DMS79 (cell line): ENCODE measurements around the gene ZFP57.

Experiments used
- DNase-seq: peaks from one replicate; lab custom pipeline; 2025; lab: John Stamatoyannopoulos, UW

Gene ZFP57

DNA sequence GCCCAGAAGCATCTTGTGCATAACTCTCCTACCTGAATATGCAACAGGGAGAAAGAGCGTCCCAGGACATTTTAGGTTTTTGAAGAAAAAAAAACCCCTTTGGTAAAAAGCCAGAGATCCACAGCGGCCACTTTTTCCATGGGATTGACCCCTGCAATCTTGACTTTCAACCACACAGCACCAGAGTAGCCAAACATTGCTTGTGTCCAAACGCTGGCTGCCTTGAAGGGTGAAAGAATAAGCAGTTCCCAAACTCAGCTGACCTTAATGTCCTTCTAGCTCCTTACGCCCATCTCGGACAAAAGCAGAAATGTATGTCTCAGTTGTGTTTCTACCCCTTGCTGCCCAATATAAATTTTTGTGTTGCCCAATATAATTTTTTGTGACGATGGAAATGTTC is 25.3 kb downstream of the ZFP57 start:
- no peak for DNase-seq

DNA sequence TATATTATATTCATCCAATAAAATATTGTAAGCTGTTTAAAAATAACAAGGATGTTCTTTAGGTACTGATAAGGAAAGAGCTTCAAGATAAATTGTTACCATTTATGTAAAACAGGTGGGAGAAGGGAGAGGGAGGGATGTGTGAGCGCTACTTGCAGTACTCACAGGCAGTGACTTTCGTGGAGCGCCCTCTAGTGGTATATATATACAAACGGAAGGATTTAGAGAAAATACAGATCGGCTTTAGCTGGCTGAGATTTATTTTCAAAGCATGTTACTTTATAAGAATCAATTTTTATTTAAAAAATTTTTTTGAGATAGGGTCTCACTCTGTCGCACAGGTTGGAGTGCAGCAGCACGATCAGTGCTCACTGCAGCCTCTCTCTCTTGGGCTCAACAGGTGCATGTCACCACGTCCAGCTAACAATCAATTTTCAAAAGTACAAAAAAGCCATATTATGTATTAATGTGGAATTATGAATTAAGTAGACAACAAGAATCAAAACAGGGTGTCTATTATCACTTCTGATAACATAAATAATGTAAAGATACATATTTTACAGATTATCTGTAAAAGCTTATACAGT is 27.4 kb downstream of the ZFP57 start:
- DNase-seq: peak; percentile 5

DNA sequence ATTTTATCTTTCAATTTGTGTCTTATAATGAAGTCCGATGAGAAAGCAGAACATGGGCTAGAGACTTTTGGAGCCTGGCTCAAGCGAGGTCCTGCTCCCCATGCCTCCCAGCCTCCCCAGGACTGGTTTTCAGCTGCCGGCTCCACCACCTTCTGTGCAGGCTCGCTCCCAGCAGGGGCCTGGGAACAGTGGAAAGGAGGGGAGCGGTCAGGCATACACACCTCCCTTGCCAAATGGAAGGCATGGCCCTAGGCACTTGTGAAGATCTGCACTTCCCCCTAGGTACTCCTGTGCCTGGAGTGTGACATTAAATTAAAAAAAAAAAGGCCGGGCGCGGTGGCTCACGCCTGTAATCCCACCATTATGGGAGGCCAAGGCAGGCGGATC is 28.8 kb downstream of the ZFP57 start:
- no peak for DNase-seq

DNA sequence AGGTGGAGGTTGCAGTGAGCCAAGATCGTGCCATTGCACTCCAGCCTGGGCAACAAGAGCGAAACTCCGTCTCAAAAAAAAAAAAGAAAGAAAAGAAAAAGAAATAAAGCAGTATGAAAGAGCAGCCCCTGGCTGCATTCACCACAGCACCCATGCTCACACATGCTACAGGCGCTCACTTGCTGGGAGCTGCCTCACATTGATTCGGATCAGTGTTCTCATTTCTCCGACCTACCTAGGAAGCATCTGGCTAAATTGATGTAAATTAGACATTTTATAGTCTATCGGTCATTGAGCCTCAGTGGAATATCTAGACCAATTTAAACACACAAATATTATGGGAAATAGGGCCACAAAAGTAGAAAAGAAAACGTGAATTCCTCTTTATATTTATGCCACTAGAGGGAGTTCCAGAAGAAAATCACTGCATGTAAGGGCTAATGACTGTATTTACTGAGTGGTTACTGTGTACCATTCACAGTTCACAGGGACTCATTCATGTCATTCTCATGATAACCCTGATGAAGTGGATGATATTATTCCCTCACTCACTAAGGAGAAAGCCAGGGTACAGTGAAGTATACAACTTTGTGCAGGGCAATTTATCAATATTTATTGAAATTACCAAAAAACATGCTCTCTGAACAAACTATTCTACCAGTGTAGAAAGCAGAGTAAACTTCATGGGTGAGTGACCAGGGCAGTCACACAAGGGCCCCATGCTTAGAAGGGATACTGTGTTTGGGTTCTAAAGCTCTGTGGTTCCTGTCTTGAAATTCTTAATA is 29.3 kb downstream of the ZFP57 start:
- no peak for DNase-seq

DNA sequence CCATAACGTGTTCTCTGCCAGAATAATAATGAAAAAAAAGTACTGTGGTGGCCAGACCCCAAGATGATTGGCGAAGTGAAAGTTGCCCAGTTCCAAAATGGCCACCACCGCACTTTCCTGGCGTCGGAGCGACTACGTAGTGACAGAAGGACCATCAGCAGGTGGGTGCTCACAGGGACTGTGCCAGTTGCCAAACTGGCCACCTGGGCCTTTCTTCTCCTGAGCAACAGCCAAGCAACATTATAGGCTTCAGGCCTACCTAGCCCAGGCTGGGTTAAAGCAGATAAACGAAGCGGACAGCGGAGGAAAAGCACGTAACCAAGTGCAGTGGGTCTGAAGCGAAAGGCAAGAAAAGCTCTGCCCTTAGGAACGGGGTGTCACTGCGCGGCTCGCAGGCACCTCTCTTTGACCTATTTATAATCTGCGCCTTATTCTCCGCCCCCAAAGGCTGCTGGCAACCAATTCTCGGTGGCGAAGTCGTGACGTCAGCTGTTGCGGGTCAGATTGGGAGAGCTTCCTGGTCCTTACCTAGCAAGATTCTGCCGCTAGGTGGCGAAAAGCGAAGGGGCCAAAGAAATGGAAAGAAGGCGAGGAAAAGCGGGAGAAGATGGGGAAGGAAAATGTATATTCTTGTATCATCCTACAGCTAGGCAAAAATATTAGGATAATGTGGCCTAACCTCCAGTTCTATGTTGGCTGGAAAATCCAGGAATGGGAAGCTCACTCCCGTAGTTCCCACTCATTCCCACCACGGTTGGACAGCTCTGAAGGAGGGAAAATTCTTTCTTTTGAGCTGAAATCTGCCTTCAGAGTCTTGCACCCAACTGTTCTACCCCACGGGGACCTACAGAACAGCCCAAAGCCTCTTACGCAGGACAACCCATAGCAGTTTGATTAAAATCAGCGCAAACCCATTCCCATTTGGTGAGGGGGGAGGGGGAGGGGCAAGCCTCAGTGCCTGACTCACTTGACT is 31.0 kb downstream of the ZFP57 start:
- DNase-seq: peak; percentile 92

DNA sequence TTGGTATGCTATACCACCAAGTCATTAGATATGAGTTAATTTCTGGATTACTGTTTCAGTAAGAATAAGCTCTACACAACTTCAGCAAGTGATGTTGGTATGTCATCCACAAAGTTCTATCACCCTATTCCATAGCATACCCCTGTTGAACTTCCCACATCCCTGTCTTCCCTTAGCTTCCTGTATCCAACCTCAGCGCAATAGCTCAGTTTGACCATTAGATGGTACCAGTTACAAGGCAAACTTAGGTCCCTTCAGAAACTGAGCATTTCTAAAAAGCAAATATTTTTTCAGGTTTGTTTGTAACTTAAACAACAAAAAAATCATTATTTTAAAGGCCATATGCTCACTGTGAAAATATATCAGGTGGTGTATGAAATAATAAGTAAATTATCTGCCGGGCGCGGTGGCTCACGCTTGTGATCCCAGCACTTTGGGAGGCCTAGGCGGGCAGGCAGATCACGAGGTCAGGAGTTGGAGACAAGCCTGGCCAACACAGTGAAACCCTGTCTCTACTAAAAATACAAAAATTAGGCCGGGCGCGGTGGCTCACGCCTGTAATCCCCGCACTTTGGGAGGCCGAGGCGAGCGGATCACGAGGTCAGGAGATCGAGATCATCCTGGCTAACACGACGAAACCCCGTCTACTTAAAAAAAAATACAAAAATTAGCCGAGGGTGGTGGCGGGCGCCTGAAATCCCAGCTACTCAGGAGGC is 32.9 kb downstream of the ZFP57 start:
- DNase-seq: no peak

DNA sequence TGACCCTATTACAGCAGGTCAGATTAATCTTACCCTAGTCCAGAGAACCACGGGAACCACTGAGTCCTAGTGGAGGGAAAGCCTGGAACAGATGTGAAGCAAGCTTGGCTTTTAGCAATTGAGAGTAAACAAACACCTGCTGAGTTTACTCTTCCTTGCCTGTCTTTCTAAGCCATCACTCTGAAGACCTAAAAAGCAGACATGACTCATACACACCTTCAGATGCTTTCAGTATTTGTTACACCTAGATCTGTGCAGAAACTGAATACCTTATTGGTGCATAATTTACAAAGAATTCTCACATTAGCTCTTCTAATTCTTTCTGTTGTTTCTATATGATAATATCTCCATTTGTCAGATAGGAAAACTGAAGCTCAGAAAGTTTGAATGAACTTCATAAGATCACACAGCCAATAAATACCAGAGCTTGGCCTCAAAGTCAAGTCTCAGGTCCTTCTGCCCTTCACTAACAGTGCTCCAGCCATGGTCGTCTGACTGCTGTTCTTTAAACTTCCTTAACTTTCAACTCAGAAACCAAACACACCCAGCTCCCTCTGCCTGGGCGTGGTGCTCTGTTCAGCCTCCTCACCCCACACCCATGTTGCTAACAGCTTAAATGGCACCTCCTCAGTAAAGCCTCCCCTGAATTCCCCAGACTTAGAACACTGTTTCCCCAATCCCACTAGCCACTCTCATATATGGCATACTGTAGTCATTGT is 39.4 kb downstream of the ZFP57 start:
- no peak for DNase-seq

DNA sequence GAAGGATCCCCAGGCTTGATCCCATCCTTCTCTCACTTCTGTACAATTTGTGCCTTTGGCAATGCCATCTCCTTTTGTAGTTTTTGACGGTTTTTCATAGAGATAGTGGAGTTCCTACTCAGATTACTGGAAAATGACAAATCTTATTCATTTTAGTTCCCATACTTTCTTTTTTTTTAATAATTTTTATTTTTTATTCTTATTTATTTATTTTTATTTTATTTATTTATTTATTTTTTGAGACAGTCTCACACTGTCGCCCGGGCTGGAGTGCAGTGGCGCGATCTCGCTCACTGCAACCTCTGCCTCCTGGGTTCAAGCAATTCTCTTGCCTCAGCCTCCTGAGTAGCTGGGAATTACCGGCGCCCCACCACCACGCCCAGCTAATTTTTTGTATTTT is 43.7 kb downstream of the ZFP57 start:
- no peak for DNase-seq

DNA sequence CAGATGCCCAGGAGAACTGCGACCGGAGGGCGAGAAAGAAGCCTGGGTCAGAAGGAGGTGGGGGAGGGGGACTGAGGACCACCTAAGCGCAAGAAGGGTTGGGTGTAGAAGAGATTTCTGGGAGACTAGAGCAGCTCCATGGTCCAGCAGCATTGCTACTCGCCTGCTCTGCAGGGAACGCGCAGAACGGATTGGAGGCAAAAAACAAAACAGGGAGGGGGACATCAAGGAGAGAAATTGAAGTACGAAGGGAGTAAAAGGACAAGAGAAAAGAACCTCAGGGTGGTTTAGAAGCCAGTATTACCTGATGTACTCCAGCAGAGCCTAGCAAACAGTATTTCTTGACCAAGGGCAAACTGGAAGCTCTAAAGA is 47.4 kb downstream of the ZFP57 start:
- DNase-seq: peak; percentile 61

DNA sequence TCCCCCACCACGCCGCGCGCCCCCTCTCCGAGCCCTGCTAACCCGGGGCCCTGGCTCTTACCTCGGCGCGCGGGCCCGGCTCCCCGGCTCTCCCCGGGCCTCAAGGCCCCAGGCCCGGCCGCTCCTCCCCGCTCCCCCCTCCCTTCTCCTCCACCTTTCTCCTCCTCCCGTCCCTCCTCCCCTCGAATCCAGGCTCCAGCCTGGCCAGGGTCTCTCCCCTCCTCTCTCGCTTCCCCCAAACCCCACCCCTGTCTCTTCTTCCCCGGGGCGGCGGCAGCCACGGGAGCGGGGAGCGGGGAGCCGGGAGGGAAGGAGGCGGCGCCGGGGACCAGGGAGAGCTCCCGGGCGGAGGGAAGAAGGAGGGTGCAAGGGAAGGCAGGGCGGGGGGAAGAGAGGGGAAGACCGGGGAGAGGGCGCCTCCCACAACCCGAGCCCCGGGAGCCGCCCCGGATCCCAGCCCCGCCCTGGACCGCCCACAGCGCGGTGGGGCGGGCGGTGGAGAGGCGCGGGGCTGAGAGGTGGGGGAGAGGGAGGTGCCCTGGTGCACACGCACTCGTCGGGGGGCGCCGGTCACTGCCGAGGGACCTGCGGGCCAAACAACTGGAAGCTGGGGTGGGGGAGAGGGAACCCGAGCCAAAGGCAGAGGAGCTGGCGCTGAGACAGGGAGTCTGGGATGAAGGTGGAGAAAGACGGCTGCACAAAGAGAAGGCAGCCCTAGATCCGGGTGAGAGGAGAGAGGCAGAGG is 48.0 kb downstream of the ZFP57 start, which contains the start of gene GABBR1:
Gene GABBR1 (minus strand): TSS at position 395 of the 745 bp plus-strand sequence. CDS start 798 bp downstream, outside the sequence.
- peak; percentile 86 for DNase-seq

DNA sequence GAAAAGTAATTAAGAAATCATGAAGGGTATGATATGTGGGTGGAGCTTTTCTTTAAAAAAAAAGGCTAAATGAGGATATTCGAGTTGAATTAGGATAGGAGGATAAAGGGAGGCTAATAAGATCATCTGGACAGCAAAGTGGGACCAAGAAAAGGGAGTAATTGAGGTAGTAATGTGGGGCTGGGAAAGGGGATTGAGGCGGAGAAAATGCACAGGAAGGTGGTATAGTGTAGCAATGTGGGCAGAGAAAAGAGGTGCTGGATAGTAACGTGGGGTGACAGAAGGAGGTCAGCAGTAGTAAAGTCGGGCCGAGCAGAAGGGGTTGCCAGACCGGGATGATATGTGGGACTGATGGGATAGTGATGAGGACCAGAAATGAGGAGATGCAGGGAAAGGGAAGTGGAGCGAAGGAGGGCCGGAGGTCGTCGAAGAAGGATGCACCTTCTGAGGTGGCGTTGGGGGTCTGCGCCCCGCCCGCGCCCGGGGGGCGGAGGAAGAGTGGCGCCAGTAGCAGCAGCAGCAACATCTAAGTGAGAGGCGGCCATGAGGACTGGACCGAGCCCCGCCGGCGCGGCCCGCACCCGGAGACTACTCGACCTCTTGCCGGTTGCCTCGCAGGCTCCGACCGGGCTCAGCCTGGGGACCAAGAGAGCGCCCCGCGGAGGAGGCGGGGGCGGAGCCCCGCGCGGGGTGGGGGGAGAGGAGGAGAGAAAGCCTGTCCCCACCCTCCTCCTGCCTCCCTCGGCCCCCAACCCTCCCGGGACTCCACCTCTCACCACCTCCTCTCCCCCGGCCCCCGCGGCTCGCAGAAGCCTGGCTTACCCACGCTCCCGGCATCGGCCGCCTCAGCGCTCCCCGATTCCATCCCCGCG is 48.9 kb downstream of the ZFP57 start:
- no peak for DNase-seq

DNA sequence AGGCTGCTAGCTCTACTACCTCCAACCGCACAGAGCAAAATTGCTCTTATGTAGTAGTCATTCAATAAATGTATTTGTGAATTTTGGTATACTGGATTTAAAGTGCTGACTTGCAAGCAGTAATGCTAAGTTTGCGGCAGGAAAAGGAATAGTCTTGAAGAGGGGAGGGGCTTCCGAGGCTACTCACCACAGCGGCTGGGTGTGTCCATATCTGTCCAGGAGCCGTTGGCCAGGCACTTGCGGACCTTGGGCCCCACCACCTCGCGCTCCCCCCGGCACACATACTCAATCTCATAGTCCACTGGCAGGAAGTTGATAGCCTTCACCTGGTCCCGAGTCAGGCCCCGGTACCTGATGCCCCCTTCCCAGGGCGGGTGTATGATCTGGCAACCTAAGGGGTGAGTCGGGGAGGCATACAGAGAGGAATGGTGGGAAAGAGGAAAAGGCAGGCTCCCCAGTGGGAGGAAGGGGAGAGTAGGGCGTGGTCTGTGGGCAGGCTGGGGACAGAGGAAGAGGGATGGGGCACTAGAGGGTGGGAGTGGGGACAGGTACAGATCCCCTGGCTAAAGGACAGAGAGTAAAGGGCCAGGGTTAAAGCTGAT is 49.6 kb downstream of the ZFP57 start:
- no peak for DNase-seq

DNA sequence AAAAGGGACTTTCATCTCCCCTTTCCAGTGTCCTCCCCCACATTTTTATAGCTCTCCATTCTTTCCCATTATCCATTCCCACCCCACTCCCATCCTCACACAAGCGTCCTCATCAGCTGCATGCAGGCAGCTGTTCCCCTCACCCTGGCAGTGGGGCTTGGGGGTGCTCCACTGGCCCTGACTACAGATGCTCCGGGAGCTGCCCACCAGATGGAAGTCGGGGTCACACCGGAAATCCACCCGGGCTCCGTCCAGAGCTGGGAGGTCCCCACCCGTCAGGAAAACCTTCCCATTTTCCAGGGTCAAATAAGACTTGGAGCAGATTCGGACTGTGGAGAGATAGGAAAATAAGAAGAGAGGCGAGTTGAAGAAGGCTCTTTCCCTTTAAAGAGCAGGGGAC is 50.6 kb downstream of the ZFP57 start:
- no peak for DNase-seq

DNA sequence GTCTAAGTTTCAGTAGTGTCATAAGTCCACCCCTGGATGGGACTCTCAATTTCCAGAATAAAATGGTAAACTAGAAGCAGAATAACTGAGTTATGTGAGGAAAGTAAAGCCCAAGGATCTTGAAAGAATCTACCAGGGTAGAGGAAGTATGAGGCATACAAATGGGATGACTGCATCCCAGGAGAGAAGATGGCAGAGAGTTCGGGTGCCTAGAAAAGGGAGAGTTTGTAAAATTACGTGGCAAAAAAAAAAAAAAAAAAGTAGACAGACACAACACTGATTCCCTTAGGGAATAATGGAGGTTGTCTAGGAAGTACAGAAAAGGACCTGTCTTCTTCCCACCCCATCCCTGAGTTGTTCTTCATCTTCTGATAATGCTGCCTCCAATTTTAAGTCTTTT is 51.4 kb downstream of the ZFP57 start:
- no peak for DNase-seq

DNA sequence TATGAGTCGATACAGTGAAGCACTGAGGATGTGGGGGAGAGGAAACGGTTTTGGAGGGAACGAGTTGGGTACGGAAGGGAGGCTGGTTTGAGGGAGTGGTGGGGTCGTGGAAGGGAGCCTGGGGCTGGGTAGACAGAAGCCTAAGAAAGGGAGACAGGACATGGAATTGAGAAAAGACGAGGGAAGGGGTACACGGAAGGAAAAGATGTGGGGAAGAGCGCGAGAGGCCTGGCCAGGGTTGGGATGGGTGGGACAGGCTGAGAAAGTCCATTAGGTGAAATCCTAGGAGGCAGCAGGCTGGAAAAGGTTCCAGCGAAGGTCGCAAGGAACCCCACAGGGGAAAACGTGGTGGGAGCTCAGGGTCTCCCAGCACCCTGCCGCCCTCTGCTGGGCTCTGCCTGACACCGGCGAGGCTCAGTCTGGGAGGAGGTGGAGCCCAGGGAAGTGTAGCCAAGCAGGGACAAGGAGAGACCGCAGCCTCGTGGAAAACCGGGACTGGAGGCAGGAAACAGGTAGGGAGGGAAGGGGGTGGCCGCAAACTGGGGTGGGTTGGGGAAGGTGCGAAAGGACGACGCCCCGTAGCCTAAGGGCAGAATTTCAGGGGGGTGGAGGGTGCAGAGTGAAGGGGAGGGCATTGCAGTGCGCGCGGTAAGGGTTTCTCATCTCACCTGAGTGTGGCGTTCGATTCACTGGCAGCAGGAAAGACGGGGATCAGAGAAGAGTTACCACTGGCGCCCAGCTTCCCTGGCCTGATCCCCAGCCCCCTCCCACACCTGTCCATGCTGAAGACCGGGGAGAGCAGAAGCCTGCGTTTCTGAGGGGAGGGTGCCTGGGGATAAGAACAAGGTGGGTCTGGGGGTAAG is 52.3 kb downstream of the ZFP57 start:
- peak; percentile 71 for DNase-seq

DNA sequence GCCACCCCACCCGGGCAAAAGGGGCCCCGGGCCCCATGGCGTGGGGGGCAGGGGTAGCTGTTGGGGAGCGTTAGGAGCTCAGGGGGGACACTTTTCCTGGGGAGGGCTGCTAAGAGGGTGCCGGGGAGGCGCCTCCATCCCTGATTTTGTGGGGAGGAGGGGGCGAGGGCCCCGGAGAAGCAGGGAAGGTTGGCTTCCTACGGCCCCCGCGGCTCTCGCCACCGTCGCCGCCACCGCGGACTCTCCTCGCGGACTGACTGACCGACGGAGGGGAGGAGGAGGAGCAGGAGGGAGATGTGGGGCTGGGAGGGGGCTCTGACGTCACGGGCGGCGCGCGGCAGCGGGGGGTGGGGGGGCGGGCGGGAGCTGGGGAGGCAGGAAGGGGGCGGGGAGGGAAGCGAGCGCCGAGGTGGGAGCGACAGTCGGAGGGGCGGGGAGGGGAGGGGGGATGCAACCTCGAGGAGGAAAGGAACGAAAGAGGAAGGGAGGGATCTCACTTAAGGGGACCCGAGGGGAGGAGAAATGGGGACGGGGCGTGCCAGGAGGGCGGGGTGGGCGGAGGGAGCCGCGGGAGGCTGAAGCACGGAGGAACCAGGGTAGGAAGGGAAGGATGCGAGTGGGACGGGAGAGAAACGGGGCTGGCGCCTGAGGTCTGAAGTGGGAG is 53.1 kb downstream of the ZFP57 start:
- peak; percentile 13 for DNase-seq

DNA sequence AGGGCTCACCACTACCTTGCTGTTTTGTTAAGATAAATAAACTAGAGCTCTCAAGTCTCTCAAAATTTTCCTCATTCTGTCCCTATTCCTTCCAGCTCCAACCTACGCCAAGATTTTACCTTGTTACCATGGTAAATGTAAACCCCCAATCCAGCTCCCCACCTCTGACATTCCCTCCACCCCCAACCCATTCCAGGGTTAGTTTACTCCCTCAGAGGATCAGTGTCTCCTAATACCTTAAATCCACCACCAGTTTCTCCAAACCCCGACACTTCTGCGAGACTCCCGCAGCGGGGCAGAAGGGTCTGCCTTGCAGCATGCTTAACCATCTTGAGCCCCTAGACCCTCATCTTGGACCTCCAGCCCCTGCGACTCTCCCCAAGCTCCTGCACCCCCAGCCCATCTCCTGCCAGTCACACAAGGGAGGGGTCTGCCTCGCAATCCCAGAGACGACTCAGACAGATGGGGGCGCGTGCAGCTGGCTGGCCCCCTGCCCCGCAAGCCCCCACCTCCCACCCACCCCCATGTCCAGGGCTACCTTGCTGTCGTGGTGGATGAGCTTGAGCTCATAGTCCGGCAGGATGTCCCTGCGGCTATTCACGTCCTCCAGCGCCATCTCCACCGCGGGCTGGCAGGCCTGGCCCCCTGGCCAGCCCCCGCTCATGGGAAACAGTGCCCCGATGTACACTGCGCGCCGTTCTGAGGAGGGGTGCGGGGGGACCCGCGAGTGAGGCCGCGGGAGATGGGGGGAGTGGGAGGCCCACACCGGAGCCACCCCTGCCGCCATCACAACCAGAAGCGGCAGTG is 53.8 kb downstream of the ZFP57 start:
- no peak for DNase-seq
